Tibial artery (tissue), 4 donors: Measurements from ENCODE around the gene RBM43.

Source experiments
- DNase-seq, 2 donors: peaks; one replicate each; pipeline ENCODE4 v3.0.0-alpha.2; 2019
- H3K27ac ChIP-seq, 2 donors: fragments of 200-600 bp; sonication (generic) in 1 of 2; 1 replicate in 1 of 2; 2 replicates in 1 of 2; pipeline ENCODE4 v1.5.1; 2018 to 2019; ENCODE audit warnings: mild to moderate bottlenecking in 1 of 2
- H3K27me3 ChIP-seq, 2 donors: fragments of 200-600 bp; sonication (generic) in 1 of 2; one replicate each; pipeline versions ENCODE4 v1.5.1 to v1.6.0; 2016 to 2019
- H3K36me3 ChIP-seq, 3 donors: fragments of 200-600 bp; sonication (generic) in 2 of 3; one replicate each; pipeline ENCODE4 v1.5.1; 2016 to 2019; ENCODE audit warnings: mild to moderate bottlenecking in 2 of 3
- H3K4me1 ChIP-seq, 4 donors: fragments of 200-600 bp; sonication (generic) in 2 of 4; 1 replicate in 3 of 4; 2 replicates in 1 of 4; pipeline ENCODE4 v1.5.1; 2016 to 2019
- H3K4me3 ChIP-seq, 2 donors: fragments of 200-600 bp; sonication (generic) in 1 of 2; 1 replicate in 1 of 2; 2 replicates in 1 of 2; pipeline ENCODE4 v1.5.1; 2018 to 2019; ENCODE audit warnings: mild to moderate bottlenecking in 2 of 2
- H3K9me3 ChIP-seq, 3 donors: fragments of 200-600 bp; sonication (generic) in 1 of 3; one replicate each; pipeline ENCODE4 v1.5.1; 2016 to 2019
- intact Hi-C: fragments of 100-400 bp; cut with DNase I; formaldehyde crosslinking; loops from one replicate; pipeline ENCODE4 v1.15.0; 2023; ENCODE audit warnings: low total_unique reads
- TF ChIP-seq, protein P1 (sequence below), 2 experiments: fragments of 200-600 bp in 1 of 2; fragments of 450-650 bp in 1 of 2; IDR thresholded peaks; one replicate each; pipeline ENCODE4 v1.5.1; 2017 to 2019; ENCODE audit warnings: antibody characterized with exemption in 2 of 2, mild to moderate bottlenecking in 1 of 2, moderate library complexity in 1 of 2

RBM43 gene

DNA sequence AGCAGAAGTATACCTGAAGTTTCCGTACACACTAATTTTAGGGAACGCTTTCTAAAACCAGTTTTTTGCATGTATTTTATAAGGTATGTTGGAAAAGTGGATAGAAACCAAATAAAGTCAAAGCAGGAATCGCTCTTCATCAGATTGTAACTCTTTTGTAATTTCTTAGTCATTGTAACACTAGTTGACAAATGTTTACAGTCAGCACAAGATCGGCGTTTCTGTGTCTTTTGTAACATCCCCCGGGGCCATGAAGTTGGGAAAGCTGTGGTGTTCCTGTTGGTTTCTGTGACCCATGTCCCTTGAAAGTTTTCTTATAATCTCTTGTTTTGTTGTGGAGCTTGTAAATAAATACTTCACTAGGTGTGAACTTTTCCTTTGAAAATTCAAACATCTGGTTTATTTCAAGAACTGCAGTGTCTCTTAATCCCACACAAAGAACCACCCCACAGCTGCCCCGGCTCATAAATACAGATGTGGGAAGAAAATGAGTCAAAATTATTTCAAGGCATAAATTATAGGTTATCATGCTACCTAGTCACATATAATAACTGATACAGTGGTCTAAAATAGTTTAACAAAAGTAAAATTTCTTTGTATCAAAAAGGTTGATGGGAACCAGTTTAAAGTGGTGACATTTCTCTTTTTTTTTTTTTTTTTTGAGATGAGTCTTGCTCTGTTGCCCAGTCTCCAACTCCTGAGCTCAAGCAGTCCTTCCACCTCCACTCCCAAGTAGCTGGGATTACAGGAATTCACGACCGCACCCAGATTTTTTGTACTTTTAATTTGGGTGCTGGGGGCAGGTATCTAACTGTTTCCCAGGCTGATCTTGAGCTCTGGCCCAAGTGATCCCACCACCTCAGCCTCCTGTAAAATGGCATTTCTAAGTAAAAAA lies 28.6 kb upstream of the RBM43 start:
- H3K27ac ChIP-seq, result peak overlapping the region; percentile 85 to 98
- H3K4me1 ChIP-seq, result peaks cover 0 to 15% (median 0%) of the 10 kb centered on the region in 4 donors
- intact Hi-C loops, result no loop called here
- no peaks in the 10 kb centered on the region for H3K27me3 ChIP-seq
- peak overlapping the region; percentile 66 to 82 for H3K4me3 ChIP-seq
- peak in 1 of 2 donors; percentile 60 for DNase-seq
- H3K36me3 ChIP-seq, result no peaks in the 10 kb centered on the region
- H3K9me3 ChIP-seq, result no peaks in the 10 kb centered on the region
- TF ChIP-seq, protein P1, sequence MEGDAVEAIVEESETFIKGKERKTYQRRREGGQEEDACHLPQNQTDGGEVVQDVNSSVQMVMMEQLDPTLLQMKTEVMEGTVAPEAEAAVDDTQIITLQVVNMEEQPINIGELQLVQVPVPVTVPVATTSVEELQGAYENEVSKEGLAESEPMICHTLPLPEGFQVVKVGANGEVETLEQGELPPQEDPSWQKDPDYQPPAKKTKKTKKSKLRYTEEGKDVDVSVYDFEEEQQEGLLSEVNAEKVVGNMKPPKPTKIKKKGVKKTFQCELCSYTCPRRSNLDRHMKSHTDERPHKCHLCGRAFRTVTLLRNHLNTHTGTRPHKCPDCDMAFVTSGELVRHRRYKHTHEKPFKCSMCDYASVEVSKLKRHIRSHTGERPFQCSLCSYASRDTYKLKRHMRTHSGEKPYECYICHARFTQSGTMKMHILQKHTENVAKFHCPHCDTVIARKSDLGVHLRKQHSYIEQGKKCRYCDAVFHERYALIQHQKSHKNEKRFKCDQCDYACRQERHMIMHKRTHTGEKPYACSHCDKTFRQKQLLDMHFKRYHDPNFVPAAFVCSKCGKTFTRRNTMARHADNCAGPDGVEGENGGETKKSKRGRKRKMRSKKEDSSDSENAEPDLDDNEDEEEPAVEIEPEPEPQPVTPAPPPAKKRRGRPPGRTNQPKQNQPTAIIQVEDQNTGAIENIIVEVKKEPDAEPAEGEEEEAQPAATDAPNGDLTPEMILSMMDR (IDR thresholded peaks at IDR 0.05), result no peak

DNA sequence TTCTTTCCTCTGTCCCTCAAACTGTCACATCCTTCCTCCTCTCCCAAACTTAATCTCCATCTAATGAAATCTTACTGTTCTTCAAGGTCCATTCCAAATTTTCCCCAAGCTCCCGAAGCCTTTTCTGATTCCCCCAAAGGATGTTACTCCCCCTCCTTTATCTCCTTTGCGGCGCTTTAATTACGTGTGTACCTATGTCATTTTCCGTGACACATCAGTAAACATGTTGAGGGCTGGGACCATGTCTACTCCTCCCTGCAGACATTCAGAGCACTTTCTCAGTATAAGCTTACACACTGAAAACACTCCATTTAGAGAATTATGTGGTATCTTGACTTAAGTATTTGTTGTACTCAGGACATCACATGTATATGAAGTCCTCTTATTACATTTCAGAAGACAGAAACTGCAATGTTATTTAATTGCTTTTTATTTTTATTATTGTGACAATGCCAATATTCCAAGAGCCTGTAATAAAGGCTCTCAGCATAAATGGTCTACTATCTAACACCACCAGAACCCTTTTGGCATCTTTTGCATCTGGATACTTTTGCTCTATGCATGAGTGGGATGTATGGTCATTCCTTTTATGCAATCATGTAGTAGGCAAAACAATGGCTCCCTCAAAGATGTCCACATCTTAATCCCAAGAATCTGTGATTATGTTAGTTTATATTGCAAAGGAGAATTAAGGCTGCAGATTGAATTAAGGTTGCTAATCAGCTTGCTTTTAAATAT lies 26.0 kb upstream of the RBM43 start:
- intact Hi-C loops, result no loop called here
- Histone ChIP-seq H3K27ac (no peak overlapping the region), H3K36me3 (no peaks in the 10 kb centered on the region), H3K9me3 (no peaks in the 10 kb centered on the region), H3K4me1 (peaks cover 0 to 15% (median 0%) of the 10 kb centered on the region in 4 donors), H3K27me3 (no peaks in the 10 kb centered on the region), H3K4me3 (no peak overlapping the region)
- no peak for DNase-seq
- TF ChIP-seq, protein P1 (IDR thresholded peaks at IDR 0.05), result no peak

DNA sequence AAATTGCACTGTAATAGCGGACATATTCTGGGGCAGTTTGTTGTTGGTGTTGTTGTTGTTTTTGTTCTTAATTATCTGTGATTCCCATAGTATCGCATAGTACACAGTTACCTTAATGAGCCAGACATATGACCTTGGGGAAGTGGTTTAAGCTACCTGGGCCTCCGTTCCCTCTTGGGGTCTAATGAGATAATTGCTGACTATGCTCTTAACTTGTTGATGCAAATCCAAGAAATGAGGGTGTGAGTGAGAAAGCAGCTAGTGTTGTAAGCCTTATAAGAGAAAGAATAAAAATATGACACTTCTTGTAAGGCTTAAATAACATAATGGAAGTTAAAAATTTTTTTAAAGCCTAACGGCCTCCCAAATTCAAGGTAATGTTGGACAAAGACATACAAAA lies 20.7 kb upstream of the RBM43 start:
- TF ChIP-seq, protein P1 (IDR thresholded peaks at IDR 0.05), result no peak
- intact Hi-C loops, result no loop called here

DNA sequence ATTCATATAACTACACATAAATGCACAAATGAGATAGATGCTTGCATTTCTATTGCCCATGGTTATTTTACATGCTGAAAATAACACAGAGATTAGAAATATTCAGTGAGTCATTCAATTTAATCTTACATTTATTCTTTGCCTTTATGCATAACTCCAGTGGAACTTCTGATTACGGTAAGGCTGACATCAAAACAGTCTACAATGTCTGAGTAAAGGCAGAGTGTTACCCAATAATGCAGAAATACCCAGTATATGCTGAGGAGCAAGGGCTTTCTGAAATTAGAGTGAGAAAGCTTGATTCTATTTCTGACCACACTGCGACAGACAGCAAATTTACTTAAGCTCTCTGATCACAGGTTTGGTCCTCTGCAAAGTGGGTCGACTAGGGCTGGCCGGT lies 18.6 kb upstream of the RBM43 start:
- H3K9me3 ChIP-seq, result no peaks in the 10 kb centered on the region
- intact Hi-C loops, result no loop called here
- H3K4me3 ChIP-seq, result no peak overlapping the region
- no peak for DNase-seq
- H3K4me1 ChIP-seq, result no peaks in the 10 kb centered on the region
- no peak overlapping the region for H3K27ac ChIP-seq
- TF ChIP-seq, protein P1 (IDR thresholded peaks at IDR 0.05), result no peak
- H3K27me3 ChIP-seq, result no peaks in the 10 kb centered on the region
- H3K36me3 ChIP-seq, result peaks cover 14 to 41% (median 41%) of the 10 kb centered on the region in 3 donors

More for the DNA sequence above, 20.7 kb upstream of the RBM43 start:
- no peaks in the 10 kb centered on the region for H3K9me3 ChIP-seq
- H3K4me3 ChIP-seq, result no peak overlapping the region
- no peak for DNase-seq
- H3K4me1 ChIP-seq, result no peaks in the 10 kb centered on the region
- no peak overlapping the region for H3K27ac ChIP-seq
- H3K36me3 ChIP-seq, result peaks cover 14 to 30% (median 25%) of the 10 kb centered on the region in 3 donors
- no peaks in the 10 kb centered on the region for H3K27me3 ChIP-seq

DNA sequence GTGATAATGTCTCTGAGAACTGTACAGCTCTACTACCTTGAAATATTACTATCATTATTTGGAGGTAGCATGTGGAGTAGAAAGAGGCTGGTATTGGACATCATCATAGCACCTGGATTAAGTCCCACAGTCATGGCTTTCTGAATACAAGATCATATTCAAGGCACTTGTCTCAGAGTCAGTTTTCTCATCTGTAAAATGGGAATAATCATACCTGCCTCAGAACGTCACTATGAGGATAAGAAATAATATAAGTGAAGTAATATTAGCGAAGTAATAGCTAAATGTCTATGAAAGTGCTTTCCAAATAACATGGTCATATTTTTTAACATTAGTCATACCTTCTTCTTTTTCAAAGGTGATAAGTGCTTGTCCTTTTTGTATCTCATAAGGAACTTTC lies 16.8 kb upstream of the RBM43 start:
- Histone ChIP-seq H3K9me3 (no peaks in the 10 kb centered on the region), H3K4me1 (no peaks in the 10 kb centered on the region), H3K27me3 (no peaks in the 10 kb centered on the region), H3K36me3 (peaks cover 14 to 53% (median 51%) of the 10 kb centered on the region in 3 donors), H3K4me3 (no peak overlapping the region), H3K27ac (no peak overlapping the region)
- intact Hi-C loops, result no loop called here
- TF ChIP-seq, protein P1 (IDR thresholded peaks at IDR 0.05), result no peak
- DNase-seq, result no peak
